Measurements from ENCODE around the gene SUFU.

SUFU gene

GRCh38 chr10:102578782-102579181, 75.0 kb downstream of the SUFU start:
- TF ChIP-seq, protein P1, sequence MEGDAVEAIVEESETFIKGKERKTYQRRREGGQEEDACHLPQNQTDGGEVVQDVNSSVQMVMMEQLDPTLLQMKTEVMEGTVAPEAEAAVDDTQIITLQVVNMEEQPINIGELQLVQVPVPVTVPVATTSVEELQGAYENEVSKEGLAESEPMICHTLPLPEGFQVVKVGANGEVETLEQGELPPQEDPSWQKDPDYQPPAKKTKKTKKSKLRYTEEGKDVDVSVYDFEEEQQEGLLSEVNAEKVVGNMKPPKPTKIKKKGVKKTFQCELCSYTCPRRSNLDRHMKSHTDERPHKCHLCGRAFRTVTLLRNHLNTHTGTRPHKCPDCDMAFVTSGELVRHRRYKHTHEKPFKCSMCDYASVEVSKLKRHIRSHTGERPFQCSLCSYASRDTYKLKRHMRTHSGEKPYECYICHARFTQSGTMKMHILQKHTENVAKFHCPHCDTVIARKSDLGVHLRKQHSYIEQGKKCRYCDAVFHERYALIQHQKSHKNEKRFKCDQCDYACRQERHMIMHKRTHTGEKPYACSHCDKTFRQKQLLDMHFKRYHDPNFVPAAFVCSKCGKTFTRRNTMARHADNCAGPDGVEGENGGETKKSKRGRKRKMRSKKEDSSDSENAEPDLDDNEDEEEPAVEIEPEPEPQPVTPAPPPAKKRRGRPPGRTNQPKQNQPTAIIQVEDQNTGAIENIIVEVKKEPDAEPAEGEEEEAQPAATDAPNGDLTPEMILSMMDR (IDR thresholded peaks at IDR 0.05; ENCODE audit: low read depth, low read length): no peak
- DNase-seq (ENCODE audit: low read depth, low spot score): no peak
- in situ Hi-C loops (cut with HindIII; ENCODE audit: low sequenced_read_pairs): loop anchor here (10.0 kb wide), 1 partner anchor 74 kb away; the partner anchor contains the start of genes ACTR1A and SUFU
- no peak overlapping the region for H3K4me3 ChIP-seq (ENCODE audit: low read depth, low read length)

- TF ChIP-seq, protein P1 (IDR thresholded peaks at IDR 0.05; ENCODE audit: low read depth, low read length): no peak
- no peak overlapping the region for H3K4me3 ChIP-seq (ENCODE audit: low read depth, low read length)
- in situ Hi-C loops (cut with HindIII; ENCODE audit: low sequenced_read_pairs): loop anchor here (10.0 kb wide), 1 partner anchor 75 kb away; the partner anchor contains the start of genes ACTR1A and SUFU
- peak; percentile 27 for DNase-seq (ENCODE audit: low read depth, low spot score)
Observed at GRCh38 chr10:102579328-102579727, 75.6 kb downstream of the SUFU start.

DNA sequence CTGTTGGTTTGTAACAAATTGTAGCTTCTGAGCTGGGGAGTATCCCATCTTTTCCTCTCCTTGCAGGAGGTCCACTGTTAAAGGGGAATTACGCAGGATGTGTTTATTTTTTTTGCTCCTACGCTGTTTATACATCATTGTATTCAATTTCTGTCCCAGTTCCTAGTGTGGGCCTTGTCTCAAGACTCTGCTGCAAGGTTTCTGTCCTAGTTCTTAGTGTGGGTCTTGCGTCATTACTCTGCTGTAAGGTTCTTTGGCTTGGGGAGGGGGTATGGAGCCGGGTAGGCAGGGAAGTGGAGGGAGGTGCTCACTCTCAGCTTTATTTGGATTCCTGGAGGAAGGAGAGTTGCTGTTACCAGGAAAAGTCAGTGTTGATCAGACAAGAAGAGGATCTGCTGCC, 76.5 kb downstream of the SUFU start:
- peak; percentile 65 for DNase-seq (ENCODE audit: low read depth, low spot score)
- TF ChIP-seq, protein P1 (IDR thresholded peaks at IDR 0.05; ENCODE audit: low read depth, low read length): no peak
- in situ Hi-C loops (cut with HindIII; ENCODE audit: low sequenced_read_pairs): no loop called here
- H3K4me3 ChIP-seq (ENCODE audit: low read depth, low read length): no peak overlapping the region

DNA sequence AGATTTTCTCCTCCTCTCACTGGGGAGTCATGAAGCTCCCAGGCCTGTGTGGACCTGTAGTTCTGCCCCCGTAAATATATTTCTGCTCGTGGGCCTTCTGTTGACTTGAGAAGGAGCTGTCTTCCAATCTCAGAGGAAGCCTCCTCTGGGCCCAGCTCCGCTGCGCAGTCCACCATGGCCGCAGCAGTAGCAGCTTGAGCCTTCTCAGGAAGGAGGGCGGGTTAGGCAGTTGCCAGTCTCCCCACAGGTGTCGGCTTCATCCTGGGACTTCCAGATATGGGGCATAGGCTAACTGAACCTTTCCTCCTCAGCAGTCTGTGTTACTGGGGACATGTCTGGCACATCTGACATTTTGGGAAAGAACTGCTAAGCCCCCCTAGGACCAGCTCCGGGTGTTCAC, 77.6 kb downstream of the SUFU start:
- no peak for DNase-seq (ENCODE audit: low read depth, low spot score)
- in situ Hi-C loops (cut with HindIII; ENCODE audit: low sequenced_read_pairs): no loop called here
- TF ChIP-seq, protein P1 (IDR thresholded peaks at IDR 0.05; ENCODE audit: low read depth, low read length): no peak
- H3K4me3 ChIP-seq (ENCODE audit: low read depth, low read length): no peak overlapping the region

DNA sequence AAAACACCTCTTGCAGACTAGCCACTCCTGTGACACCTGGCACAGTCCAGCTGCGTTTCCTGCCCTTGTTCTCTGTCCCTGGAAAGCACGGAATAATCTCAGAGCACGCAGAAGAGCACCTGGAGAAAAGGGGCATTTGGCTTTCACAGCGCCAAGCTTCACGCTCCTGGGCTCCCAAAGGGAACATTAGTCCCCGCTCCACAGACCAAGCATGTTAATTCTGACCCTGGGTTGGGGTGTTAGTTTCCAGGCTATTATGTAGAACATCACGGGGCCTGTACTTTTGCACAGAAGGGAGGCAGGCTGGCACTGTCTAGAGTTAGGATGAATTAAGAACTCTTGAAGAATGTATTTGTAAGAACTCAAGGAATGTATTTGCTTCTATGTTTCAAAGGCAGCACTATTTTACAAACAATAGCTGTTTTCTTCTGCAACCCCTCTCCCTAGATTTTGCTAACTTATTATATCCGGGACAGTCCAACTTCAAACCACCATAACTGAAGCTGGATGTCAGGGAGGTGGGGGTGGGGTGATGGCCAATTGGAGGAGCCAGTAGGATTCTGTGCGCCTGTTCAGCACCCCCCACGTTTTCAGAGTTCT, 78.3 kb downstream of the SUFU start:
- no peak for DNase-seq (ENCODE audit: low read depth, low spot score)
- in situ Hi-C loops (cut with HindIII; ENCODE audit: low sequenced_read_pairs): no loop called here
- H3K4me3 ChIP-seq (ENCODE audit: low read depth, low read length): no peak overlapping the region
- TF ChIP-seq, protein P1 (IDR thresholded peaks at IDR 0.05; ENCODE audit: low read depth, low read length): no peak

- DNase-seq (ENCODE audit: low read depth, low spot score): peak; percentile 88
- TF ChIP-seq, protein P1 (IDR thresholded peaks at IDR 0.05; ENCODE audit: low read depth, low read length): peak; percentile 85
- in situ Hi-C loops (cut with HindIII; ENCODE audit: low sequenced_read_pairs): no loop called here
- no peak overlapping the region for H3K4me3 ChIP-seq (ENCODE audit: low read depth, low read length)
Observed at GRCh38 chr10:102583435-102584417, 80.0 kb downstream of the SUFU start.

Measured in astrocyte of the spinal cord (primary cell).